BJ (cell line): ENCODE measurements around the gene CNGA1. TPM values are rescaled to one million over a fixed set of nuclear protein-coding genes. Genes with fewer than 3 reads are reported as not detected.

Source experiments
- CTCF ChIA-PET: fragments of 350-600 bp; formaldehyde crosslinking; extraction: SDS; loops from one replicate; lab custom pipeline; 2021; ENCODE audit warnings: antibody characterized with exemption, inconsistent platforms; lab: Yijun Ruan, JAX
- POLR2A ChIA-PET: fragments of 300-600 bp; sonication (Branson Sonifier 250); formaldehyde crosslinking; extraction: SDS; loops from one replicate; lab custom pipeline; 2021; ENCODE audit warnings: antibody characterized with exemption; lab: Charles Lee
- DNase-seq: peaks from one replicate; pipeline ENCODE4 v3.0.0-alpha.2; 2011; ENCODE audit warnings: low read depth
- H3K27me3 ChIP-seq: 2 replicates; pipeline ENCODE4 v1.6.0; 2011; ENCODE audit warnings: low read length; ENCODE audit not compliant: control insufficient read depth, insufficient read depth
- H3K36me3 ChIP-seq: 2 replicates; pipeline ENCODE4 v1.5.1; 2011; ENCODE audit warnings: low read length; ENCODE audit not compliant: control insufficient read depth, insufficient read depth
- H3K4me3 ChIP-seq: 2 replicates; pipeline ENCODE4 v1.5.1; 2011; ENCODE audit warnings: low read depth, mild to moderate bottlenecking, control low read depth, low read length
- CTCF ChIP-seq: IDR thresholded peaks from 2 replicates; pipeline ENCODE4 v1.5.1; 2011; ENCODE audit warnings: low read depth, mild to moderate bottlenecking, control low read depth, inconsistent platforms, low read length, moderate library complexity; ENCODE audit not compliant: insufficient read depth
- polyA plus RNA-seq: library from polyadenylated mRNA; depleted of rRNA; stranded (reverse); fragments of >200 nt; gene quantifications from 2 replicates; pipeline ENCODE4 v1.2.3, GENCODE V29; 2011

CNGA1 gene
- polyA plus RNA-seq, 1 experiment, result not detected

DNA sequence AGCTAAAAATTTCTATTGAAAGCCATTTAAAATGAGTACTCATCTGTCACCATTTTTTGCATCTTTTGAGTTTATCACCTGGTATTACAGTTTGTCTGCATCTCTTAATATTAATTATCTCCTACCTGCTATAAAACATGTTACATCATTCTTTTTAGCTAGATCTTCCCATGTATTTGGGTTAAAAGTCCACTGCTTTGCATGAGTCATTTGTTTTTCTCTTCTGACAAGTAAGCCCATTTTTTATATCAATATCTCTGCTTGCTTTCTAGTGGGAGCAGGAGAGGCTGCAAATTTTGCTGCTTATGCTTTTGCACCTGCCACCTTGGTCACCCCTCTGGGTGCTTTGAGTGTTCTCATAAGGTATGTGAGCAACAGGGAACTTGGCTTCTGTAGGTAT lies 16.2 kb upstream of the CNGA1 start:
- DNase-seq, result no peak
- H3K27me3 ChIP-seq, result no peaks in the 10 kb centered on the region
- no peak for TF ChIP-seq CTCF
- POLR2A ChIA-PET, result no interaction called here
- H3K36me3 ChIP-seq, result no peaks in the 10 kb centered on the region
- CTCF ChIA-PET, result interaction anchor here (0.9 to 4.4 kb wide), 5 partner anchors 8 to 53 kb away, joined by 4 to 39 read pairs (median 9); no protein-coding TSS in a partner anchor
- H3K4me3 ChIP-seq, result no peak overlapping the region

- ChIA-PET CTCF (interaction anchor here (0.9 to 4.4 kb wide), 4 partner anchors 9 to 54 kb away, joined by 4 to 39 read pairs (median 8); no protein-coding TSS in a partner anchor), POLR2A (no interaction called here)
- Histone ChIP-seq H3K36me3 (no peaks in the 10 kb centered on the region), H3K27me3 (no peaks in the 10 kb centered on the region), H3K4me3 (no peak overlapping the region)
- no peak for DNase-seq
- TF ChIP-seq CTCF, result no peak
Observed at GRCh38 chr4:48031802-48032525, 15.5 kb upstream of the CNGA1 start.

DNA sequence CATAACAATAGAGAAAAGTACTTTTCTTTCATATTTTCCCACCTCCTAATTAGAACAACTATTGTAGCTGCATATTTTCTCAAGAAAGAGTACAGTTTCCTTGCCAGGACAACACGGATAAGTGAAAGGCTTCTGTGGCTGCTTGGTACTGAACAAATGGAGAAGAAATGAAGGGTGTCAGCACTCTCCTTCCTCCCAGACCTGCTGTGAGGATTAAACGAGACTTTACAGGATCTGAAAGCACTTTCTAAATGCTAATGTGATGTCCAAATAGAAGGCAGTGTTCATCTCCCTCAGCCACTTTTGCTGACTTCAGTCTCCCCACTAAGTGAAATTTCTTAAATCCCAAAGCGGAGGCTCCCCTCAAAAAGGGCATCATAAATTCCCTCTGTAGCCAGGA lies 14.0 kb upstream of the CNGA1 start:
- ChIA-PET CTCF (no interaction called here), POLR2A (no interaction called here)
- DNase-seq, result no peak
- no peak for TF ChIP-seq CTCF
- Histone ChIP-seq H3K27me3 (no peaks in the 10 kb centered on the region), H3K36me3 (no peaks in the 10 kb centered on the region), H3K4me3 (no peak overlapping the region)

DNA sequence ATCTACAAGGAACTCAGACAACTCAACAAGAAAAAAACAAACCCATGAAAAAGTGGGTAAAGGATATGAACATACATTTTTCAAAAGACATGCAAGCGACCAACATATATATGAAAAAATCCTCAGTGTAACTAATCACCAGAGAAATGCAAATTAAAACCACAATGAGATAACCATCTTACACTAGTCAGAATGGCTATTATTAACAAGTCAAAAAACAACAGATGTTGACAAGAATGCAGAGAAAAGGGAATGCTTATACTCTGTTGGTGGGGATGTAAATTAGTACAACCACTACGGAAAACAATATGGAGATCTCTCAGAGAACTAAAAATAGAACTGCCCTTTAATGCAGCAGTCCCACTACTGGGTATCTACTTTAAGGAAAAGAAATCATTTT lies 12.2 kb upstream of the CNGA1 start:
- DNase-seq, result no peak
- CTCF ChIA-PET, result interaction anchor here (1.0 kb wide), 1 partner anchor 13 kb away, joined by 3 read pairs; no protein-coding TSS in a partner anchor
- Histone ChIP-seq H3K27me3 (no peaks in the 10 kb centered on the region), H3K36me3 (no peaks in the 10 kb centered on the region), H3K4me3 (no peak overlapping the region)
- no peak for TF ChIP-seq CTCF
- POLR2A ChIA-PET, result no interaction called here

DNA sequence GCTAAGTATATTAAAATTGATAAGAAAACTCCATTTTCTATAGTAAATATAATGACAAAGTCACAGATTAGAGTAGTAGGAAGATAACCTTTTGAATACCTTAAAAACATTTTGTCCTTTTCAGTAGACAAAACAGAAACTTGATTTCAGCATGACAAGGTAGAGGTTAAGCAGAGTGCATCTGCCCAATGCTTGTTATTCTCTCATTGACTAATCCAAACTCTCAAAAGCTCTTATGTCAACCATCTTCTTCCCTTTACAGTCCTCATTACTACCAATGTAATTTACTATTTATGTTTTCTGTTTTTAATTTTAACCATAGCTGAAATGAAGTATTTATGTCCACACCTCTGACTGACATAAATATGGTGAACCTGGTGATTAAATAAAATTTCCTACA lies 11.2 kb upstream of the CNGA1 start:
- H3K4me3 ChIP-seq, result no peak overlapping the region
- H3K36me3 ChIP-seq, result no peaks in the 10 kb centered on the region
- CTCF ChIA-PET, result no interaction called here
- DNase-seq, result no peak
- POLR2A ChIA-PET, result no interaction called here
- H3K27me3 ChIP-seq, result no peaks in the 10 kb centered on the region
- no peak for TF ChIP-seq CTCF
